Measurements from ENCODE around the gene XAGE1B. TPM values are rescaled to one million over a fixed set of nuclear protein-coding genes. Genes with fewer than 3 reads are reported as not detected.

Gene XAGE1B
- total RNA-seq (2022; extraction: Qiagen RNA extraction): 183 to 315 TPM (median 213 TPM) in 5 replicates

GRCh38 chrX:52516987-52517325 is at the start of gene XAGE1B:
Gene XAGE1B, minus strand, starts transcription at chrX:52517063. Its CDS starts 1,536 bp downstream, at chrX:52515527.

GRCh38 chrX:52495545-52496418 is 21.1 kb downstream of the XAGE1B start, which contains the start of gene XAGE1A:
Gene XAGE1A, plus strand, starts transcription at chrX:52495808. Its CDS starts 1,554 bp downstream, at chrX:52497362.

Other genes with a start within 250 kb of the XAGE1B start
- not detected in 5 replicates for gene XAGE2, start 148.0 kb downstream of the XAGE1B start, total RNA-seq (2022; extraction: Qiagen RNA extraction)
- gene XAGE1A, start 21.3 kb downstream of the XAGE1B start, total RNA-seq (2022; extraction: Qiagen RNA extraction): 21.1 to 62.0 TPM (median 33.5 TPM) in 5 replicates
- gene SSX7, start 137.8 kb upstream of the XAGE1B start, total RNA-seq (2022; extraction: Qiagen RNA extraction): not detected in 5 replicates
- not detected in 5 replicates for gene SSX2, start 190.1 kb upstream of the XAGE1B start, total RNA-seq (2022; extraction: Qiagen RNA extraction)
- gene SSX2B, start 234.2 kb upstream of the XAGE1B start, total RNA-seq (2022; extraction: Qiagen RNA extraction): not detected in 5 replicates